PC-3 (cell line): ENCODE results near the gene KRTAP11-1.

Experiments used
- EZH2 ChIP-seq: fragments of 300-600 bp; sonication (generic); IDR thresholded peaks from one replicate; pipeline ENCODE4 v1.6.1; 2017; ENCODE audit warnings: antibody characterized with exemption, mild to moderate bottlenecking, low read length; ENCODE audit not compliant: unreplicated experiment
- TF ChIP-seq, protein P1 (sequence below): fragments of 300-600 bp; sonication (generic); conservative IDR thresholded peaks from 2 replicates; pipeline ENCODE4 v1.5.1; 2017; ENCODE audit warnings: antibody characterized with exemption, low read depth, mild to moderate bottlenecking, low read length

- TF ChIP-seq, protein P1, sequence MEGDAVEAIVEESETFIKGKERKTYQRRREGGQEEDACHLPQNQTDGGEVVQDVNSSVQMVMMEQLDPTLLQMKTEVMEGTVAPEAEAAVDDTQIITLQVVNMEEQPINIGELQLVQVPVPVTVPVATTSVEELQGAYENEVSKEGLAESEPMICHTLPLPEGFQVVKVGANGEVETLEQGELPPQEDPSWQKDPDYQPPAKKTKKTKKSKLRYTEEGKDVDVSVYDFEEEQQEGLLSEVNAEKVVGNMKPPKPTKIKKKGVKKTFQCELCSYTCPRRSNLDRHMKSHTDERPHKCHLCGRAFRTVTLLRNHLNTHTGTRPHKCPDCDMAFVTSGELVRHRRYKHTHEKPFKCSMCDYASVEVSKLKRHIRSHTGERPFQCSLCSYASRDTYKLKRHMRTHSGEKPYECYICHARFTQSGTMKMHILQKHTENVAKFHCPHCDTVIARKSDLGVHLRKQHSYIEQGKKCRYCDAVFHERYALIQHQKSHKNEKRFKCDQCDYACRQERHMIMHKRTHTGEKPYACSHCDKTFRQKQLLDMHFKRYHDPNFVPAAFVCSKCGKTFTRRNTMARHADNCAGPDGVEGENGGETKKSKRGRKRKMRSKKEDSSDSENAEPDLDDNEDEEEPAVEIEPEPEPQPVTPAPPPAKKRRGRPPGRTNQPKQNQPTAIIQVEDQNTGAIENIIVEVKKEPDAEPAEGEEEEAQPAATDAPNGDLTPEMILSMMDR: no peak
- TF ChIP-seq EZH2: no peak
Measured at GRCh38 chr21:30874526-30874925, 6.9 kb downstream of the KRTAP11-1 start.
